HS-5 (cell line): ENCODE measurements around the gene VIP.
"Not testable (repeated sequence)": the region's sequence is repeated elsewhere in the genome, so short reads cannot be mapped to it uniquely, and the experiment has no call there.

Source experiments
- DNase-seq: peaks from one replicate; pipeline ENCODE4 v3.0.0-alpha.2; 2012; ENCODE audit warnings: low read depth

Gene VIP

DNA sequence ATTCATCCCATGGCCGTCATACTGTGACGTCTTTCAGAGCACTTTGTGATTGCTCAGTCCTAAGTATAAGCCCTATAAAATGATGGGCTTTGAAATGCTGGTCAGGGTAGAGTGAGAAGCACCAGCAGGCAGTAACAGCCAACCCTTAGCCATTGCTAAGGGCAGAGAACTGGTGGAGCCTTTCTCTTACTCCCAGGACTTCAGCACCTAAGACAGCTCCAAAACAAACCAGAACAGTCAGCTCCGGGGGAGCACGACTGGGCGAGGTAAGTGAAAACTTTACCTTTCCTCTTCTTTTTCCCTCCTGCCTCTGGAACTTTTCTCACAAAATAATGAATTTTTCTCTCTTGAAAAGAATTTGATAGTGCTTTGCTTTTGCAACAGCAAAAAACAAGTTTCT lies at the start of gene VIP:
Gene VIP, plus strand, starts transcription at position 104 of the 400 bp plus-strand sequence. CDS start 1,381 bp downstream, outside the sequence.
- DNase-seq: no peak

DNA sequence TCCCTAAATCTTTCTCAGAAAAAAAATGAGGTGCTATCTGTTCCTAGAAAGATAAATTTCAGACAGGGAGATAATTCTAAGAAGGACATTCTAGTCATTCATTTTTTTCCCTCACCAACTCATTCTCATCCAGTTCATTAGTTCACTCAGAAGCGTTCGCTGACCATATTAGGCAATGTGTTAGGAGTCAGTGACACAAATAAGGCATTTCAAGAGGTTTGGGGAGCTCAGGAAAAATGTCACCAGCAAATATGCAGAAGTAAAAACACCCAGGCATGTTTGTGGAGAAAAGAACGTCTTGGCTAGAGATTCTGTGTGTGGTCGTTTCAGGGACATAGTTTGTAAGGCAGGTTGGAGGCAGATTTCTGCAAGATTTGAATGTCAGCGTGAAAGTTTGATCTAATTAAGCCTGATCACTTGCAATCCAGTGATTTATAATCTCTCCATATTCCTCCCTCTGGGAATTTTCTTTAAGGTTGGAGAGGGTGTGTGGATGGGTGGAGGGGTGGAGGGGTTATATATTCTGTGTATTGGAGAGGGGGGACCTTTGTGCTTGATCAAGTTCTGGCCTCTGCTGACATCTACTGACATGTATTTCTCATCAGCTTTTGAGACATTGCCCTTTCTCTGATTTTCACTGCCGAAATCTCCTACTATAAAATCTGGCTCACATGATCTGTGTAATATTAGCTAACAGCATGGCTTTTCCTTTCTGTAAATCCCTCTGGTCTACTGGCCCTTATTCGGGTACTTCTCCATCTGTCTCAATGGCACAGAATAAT lies 49.3 kb upstream of the VIP start:
- no peak for DNase-seq

DNA sequence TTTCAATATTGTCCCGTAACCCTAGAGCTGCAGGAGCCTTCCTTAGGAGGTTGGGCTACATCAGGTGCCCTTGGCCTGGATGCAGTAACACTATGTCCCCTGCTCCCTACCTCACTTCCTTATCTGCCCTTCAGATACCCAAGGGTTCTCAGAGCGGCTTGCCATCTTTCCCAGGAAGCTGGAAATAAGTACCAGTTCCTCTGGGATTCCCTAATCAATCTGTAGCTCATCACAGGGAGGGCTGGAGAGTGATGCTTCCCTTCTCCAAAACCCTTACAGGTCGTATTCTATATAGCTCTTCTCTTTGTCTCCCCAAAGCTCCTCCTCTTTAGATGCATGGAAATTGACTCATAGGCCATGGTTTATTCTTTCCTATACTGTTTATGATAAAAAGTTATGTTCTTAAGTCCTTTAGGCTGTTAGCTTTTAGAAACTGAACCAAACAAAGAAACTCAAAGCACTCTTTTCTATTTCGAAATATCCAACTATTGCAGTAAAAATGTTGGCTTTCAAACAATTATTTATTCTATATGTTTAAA lies 48.7 kb upstream of the VIP start:
- DNase-seq: no peak

DNA sequence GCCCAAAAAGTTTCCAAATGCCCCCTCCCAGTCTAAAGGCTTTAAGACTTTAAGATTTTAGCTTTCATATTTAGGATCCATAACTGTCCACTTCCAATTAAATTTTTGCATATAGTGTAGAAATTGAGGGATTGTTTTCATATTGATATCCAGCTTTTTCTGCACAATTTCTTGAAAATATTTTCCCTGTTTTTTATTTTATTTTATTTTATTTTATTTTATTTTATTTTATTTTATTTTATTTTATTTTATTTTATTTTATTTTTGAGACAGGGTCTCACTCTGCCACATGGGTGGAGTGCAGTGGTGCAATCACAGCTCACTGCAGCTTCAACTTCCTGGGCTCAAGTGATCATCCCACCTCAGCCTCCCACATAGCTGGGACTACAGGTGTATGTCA lies 46.8 kb upstream of the VIP start:
- not testable (repeated sequence) for DNase-seq

DNA sequence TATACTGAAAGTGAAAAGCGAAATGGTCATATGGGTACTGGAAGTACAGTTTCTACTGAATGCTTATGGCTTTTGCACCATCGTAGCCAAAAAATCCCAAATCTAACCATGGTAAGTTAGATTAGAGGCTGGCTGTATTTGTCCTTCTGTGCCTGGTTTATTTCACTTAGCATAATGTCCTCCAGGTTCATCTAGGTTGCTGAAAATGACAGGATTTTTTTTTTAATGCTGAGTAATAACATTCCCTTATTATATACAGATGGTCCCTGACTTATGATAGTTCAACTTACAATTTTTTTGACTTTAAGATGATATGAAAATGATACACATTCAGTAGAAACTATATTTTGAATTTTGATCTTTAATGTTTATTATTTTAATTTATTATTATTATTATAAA lies 45.3 kb upstream of the VIP start:
- no peak for DNase-seq

DNA sequence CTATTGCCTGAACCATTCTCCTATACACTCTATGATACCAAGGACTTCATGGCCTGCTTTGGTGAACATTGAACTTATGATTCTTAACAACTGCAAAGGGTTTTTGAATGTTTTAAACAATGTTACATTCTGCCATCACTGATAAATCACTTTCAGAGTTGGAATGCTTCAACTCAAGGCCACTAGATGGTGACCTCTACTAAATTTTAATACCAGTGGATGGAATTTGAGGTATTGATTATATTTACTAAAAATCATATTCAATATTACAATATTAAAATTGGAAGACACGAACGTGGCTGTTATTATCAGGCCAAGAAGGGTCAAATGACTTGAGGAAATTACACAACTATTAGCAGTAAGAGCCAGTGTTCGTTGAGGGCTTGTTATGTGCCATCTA lies 34.3 kb upstream of the VIP start:
- no peak for DNase-seq

DNA sequence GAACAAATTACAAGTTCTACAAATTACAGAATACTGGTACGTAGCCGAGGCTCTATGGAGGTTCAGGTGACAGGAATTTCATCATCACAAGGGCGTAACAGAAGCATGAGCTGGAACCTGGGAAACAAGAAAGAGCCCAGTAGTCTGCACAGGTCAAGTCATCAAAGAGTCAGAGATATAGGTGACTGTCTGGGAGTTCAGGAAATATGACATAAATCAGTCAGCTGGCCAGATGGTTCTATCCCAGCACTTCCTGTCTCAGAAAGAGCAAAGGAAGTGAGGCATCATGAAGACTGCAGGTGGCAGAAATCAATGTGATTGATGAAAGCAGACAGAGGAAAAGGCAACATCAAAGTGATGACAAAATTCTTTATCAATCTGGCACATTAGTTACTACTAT lies 29.6 kb upstream of the VIP start:
- DNase-seq: no peak

DNA sequence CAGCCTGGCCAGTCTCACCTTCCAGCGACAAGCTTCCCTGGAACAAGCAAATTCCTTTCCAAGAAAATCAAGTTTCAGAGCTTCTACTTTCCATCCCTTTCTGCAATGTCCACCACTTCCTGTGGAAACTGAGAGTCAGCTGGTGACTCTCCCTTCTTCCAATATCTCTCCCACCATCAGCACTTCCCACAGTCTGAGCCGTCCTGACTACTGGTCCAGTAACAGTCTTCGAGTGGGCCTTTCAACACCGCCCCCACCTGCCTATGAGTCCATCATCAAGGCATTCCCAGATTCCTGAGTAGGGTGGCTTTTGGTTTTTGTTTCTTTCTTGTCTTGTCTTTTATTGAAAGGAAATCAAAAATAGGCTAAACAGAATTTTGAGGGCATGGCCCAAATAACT lies 28.6 kb upstream of the VIP start:
- DNase-seq: no peak

DNA sequence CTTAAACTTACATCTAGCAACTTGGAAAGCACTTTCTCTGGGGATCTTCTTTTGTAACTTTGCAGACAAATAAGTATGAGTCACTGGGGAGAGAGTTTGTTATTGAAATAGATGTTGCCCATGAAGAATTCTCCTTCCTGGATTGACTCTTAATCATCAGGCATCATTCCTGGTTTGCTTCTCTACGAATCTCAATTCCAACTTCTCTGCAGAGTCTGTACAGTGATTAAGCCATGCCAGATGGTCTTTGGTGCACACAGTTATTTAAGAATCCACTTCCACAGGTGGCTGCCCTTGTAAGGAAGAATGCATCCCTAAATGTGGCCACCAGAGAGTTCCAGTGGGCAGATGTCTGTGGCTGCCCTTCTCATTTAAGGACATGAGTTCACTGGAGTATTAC lies 27.2 kb upstream of the VIP start:
- peak; percentile 61 for DNase-seq

DNA sequence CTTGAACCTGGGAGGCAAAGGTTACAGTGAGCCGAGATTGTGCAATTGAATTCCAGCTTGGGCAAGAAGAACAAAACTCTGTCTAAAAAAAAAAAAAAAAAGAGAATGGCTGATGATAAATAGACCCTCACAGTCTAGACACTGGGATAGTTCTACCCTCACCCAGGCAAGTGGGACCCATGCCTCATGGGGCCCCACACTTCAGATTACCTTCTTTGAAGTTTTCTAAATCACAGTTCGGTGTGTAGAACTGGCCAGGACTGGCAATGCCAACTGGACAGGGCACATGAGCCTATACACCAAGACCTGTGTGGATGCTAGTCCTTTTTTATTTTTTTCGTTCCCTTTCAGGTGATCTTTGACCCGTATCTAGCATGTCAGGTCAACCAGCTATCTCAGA lies 24.3 kb upstream of the VIP start:
- DNase-seq: no peak

DNA sequence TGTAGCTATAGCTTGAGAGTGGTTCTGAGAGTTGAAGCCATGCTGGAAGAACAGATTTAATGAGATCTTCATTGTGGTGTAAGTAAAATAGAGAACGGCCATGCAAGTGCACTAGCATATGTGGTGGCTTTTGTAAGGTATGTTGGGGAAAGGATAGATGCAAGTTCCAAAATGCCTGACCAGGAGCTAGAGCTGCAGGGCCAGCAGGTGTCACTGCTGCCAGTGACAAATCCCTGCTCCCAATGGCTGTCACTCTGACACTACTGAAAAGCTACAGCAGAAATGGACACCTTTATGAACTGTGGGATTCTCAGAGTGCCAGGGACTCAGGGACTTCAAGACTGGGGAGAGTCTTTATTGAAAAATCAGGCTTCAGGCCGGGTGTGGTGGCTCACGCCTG lies 23.1 kb upstream of the VIP start:
- DNase-seq: no peak

DNA sequence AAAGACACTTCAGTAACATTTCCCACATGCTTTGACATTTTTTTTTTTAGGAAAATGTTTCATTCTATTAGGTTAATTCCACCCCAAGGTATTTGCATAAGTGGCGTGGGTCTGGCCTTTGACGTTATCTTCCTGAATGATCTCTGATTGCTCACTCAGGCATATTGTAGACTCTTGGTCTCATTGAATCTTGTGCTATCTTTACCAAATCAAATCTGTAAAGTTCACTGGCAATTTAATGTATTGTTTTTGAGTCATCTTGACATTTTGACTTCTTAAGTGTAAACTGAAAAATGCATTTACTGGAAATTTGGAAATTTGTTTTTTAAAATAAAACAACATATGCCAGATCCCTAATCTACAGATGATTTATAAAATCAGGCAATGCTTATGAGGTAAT lies 16.0 kb upstream of the VIP start:
- no peak for DNase-seq

DNA sequence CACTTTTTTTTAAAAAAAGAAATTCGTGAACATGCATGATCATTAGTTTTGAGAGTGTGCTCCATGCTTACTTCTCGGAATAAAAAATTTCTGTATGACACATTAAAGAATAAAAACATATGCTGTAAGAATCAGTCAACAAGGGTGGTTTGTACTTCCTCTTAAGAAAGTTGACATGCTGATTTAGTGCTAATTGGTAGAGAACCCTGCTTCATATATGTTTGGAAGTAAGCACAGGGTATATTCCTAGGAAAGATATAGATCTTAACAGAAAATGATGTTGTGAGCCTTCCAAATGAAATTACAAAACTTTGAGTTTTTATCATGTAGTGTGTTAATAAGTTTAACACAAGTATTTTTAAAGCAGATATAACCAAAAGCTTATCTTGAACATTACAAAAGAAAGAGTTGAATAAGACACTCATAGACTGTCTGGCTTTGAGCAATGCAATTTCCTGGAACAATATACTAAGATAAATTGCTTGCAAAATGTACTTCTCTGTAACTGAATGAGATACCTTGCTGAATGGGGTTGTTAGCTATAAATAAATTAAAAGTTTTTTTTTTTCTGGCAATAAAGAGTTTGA lies 13.8 kb upstream of the VIP start:
- DNase-seq: no peak

DNA sequence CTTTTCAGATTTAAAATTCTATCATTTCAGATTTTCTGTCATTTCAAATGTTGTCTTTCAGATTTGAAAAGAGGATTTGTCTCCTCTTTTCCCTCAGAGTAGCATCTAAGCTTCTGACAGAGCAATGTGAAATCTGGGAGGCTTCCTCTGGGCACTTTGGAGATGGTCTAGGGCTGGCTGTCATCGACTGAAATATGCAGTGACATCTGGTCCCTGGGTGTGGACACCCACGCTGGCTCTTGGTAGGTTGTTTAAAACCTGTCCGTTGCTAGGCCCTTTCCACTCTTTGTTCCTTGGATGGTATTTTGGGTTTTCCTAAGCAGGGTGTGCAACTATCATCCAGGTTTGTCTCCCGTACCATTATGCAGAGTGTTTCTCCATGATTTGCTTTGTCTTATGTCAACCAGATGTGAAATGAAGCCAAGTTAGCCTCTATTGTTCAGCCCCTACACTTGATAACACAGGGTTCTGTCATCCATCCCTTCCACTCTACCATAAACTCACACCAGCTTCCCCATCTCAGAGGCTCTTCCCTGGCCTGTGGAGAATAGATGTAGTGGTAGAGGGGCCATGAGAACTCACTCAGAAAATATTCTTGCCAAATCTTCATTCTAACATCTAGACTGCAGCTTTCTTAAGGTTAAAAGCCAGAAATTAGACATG lies 5.0 kb upstream of the VIP start:
- no peak for DNase-seq

DNA sequence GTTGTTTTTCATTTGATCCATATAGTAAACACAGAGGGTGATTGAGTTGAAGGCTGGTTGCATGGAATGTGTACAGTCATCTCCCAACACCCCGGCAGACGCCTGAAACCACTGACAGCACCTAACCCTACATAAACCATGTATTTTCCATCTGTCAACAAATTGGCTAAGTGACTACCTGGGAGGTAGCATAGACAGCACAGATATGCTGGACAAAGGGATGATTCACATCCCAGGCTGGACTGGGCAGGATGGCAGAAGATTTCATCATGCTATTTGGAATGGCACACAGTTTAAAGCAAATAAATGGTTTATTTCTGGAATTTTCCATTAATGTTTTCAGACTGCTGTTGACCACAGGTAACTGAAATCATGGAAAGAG lies 4.4 kb upstream of the VIP start:
- peak; percentile 46 for DNase-seq

DNA sequence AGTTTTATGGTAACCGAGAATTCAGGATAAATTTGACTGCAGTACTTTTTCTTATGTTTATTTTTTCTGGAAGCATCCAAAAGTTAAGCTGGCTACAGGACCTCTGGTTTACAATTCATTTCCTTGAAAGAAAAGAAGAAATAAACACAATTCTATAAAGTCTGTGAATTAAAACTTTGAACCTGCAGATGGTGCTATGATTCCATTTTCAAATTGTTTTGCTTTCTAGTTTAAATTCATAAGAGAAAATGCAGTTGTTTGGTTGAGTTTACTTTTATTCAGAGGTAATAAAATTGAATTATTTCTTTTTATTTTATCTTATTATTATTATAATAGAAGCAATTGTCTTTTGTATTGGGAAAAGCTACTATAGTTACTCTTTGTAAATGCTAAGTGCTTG lies 1.8 kb upstream of the VIP start:
- no peak for DNase-seq

DNA sequence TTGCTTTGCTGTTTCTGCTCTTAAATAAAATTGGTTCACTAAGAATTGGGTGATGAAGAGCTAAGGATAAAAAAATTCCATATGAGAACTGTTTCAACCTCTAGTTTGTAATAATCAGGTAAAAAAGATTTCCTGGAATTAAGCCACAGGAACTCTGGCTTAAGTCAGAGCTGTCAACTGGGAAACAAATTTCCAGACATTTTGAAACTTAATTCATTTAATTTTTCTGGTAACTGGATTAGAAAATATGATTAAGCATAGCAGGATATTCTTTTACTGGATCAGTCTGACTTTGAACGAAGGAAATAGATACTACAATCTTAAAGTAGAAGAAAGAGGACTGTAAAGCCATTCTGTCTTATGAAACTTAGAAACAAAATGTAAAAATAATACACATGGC lies 1.3 kb upstream of the VIP start:
- no peak for DNase-seq

DNA sequence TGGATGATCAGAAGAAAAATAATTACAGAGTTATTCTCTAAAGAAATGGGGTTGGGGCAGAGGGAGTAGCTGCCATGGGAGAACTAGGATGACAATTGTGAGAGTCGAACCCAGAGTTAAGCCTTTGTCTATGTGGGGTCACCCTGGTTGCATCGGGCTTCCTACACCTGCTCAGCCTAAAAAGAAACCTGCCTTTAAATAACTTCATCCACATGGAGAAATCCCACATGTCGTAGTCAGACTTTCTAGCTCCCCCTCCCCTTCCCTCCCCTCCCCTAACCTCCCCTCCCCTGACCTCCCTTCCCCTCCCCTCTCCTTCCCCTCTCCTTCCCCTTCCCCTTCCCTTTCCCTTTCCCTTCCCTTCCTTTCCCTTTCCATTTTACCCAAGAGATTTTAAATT lies 14.7 kb downstream of the VIP start:
- DNase-seq: no peak

DNA sequence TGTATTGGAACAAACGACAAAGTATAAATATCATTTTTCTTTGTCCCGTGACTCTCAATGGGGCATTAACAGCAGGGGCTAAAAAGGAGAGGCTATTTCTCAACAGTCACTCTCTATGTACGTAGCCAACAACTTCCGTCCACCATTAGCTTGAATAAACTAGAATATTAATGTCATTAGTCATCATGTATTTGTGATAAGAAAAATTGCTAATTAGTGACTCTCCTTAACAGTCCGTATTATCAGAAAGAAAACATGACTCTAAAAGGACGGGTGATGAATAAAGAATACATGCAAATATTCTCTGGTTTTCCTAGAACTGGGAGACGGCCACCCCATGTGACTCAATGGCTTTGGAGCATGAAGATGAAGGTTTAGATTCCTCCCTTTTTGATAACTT lies 18.6 kb downstream of the VIP start:
- no peak for DNase-seq

DNA sequence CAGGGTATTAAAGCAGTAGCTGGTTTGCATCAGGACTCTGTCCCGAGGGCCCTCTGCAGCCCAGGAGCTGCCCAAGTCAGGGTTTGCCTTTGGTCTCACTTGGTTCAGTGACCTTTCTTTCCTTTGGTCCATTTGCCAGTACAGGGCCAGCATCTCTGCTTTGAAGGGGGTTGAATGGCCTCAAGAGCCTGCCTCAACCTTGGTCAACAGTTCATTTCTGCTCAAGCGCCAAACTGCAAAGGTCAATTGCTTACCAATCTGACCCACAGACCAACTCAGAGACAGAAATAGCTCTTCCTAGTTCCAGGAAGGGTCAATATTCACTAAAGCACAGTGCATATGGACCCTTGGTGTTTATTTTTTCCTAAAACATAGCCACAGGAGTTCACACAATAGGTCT lies 19.4 kb downstream of the VIP start:
- DNase-seq: no peak

DNA sequence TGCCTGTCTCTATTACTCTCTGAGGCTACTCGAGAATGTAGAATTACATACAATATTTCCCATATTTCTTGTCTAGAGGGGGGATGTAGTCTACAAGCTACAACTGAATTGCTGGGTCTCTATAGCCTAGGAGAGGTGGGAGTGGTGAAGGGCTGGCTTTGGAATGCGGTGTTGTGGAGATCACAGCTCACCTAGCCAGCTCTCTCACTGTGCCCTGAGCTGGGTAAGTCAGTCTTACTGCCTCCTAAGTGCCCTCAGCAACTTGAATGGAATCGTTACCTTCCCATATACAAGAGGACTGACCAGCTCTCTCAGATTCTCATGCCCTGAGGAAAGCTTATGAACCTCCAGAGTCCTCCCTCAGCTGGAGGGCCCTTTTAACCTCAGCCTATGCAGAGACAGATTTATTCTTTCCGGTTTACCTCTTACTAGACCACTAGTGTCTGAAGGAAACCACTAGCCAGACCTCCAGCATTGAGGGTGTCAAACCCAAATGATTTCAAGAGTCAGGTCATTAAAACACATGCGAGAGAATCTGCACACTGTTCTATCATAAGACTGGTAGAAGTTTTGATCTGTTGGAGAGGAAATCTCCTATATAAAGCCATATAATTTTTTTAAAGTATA lies 20.6 kb downstream of the VIP start:
- DNase-seq: no peak

DNA sequence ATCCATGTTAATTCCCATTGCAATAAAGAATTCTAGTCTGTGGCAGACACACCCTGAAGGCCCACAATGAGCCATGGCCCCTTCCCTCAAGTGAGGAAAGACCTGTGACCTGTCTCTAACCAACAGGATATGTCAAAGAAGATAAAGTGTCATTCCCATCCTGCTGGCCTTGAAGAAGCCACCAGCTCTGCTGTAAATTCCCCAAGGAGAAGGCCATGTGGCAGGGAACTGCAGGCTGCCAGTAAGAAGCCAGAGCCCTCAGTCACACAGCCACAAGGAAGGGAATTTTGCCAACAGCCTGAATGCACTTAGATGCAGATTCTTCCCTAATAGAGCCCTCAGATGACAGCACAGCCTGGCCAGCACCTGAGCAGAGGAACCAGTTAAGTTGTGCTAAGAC lies 24.8 kb downstream of the VIP start:
- DNase-seq: no peak

DNA sequence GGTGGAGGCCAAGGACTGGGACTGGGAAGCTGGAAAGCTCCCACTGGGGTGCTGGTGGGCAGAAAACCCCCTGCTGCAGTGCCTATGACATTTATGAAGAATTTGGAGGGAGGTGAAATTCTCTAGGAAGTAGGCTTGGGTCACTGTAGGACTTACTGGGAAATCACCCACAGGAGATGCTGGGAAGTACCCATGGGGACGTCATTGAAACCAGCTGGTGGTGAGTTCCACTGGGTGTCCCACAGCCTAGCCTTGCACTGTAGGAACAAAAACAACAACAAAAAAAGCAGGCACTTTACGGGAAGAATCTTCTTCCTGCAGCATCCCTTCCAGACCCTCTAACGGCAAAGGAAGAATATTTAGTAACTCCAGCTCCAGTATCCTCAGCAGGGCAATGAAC lies 26.2 kb downstream of the VIP start:
- no peak for DNase-seq
